ENCODE measurements around the gene POLR2F.

POLR2F gene

GRCh38 chr22:37982938-37983859 lies 29.7 kb downstream of the POLR2F start:
- no peak for DNase-seq

GRCh38 chr22:37983860-37984791 lies 30.6 kb downstream of the POLR2F start, which contains the start of gene SOX10:
Gene SOX10 (minus strand): TSS chr22:37984555. CDS start chr22:37983784, 771 bp downstream.
- no peak for DNase-seq

- DNase-seq, result no peak
Observed at GRCh38 chr22:37985050-37985585, 31.6 kb downstream of the POLR2F start.

- DNase-seq, result no peak
Observed at GRCh38 chr22:37985751-37986281, 32.3 kb downstream of the POLR2F start.

GRCh38 chr22:37986371-37986770 lies 32.9 kb downstream of the POLR2F start:
- no peak for DNase-seq

GRCh38 chr22:37989146-37990045 lies 35.9 kb downstream of the POLR2F start:
- DNase-seq, result no peak

- no peak for DNase-seq
Observed at GRCh38 chr22:37990301-37990700, 36.8 kb downstream of the POLR2F start.

GRCh38 chr22:37990862-37991261 lies 37.4 kb downstream of the POLR2F start:
- DNase-seq, result no peak

- DNase-seq, result no peak
Observed at GRCh38 chr22:37991731-37992442, 38.4 kb downstream of the POLR2F start.

GRCh38 chr22:37994049-37994448 lies 40.5 kb downstream of the POLR2F start:
- DNase-seq, result no peak

- no peak for DNase-seq
Observed at GRCh38 chr22:37994982-37995381, 41.5 kb downstream of the POLR2F start.

GRCh38 chr22:37995460-37995859 lies 42.0 kb downstream of the POLR2F start:
- DNase-seq, result no peak

- no peak for DNase-seq
Observed at GRCh38 chr22:37996079-37996478, 42.6 kb downstream of the POLR2F start.

- DNase-seq, result no peak
Observed at GRCh38 chr22:37996515-37997246, 43.2 kb downstream of the POLR2F start.

- DNase-seq, result no peak
Observed at GRCh38 chr22:37998543-37998942, 45.0 kb downstream of the POLR2F start.

GRCh38 chr22:37999236-37999635 lies 45.7 kb downstream of the POLR2F start:
- no peak for DNase-seq

GRCh38 chr22:37999640-38000272 lies 46.3 kb downstream of the POLR2F start:
- DNase-seq, result no peak

GRCh38 chr22:38005943-38006342 lies 52.4 kb downstream of the POLR2F start:
- DNase-seq, result no peak

GRCh38 chr22:38006906-38007305 lies 53.4 kb downstream of the POLR2F start:
- DNase-seq, result no peak

All from T-helper 1 cell (primary cell).